Heart right ventricle (tissue), 16 donors: ENCODE measurements around the gene CRYBA4. TPM values are rescaled to one million over a fixed set of nuclear protein-coding genes. Genes with fewer than 3 reads are reported as not detected.

Experiments used
- ATAC-seq, 8 donors: fragments of 200-7000 bp; cut with Tn5 transposase; one replicate each; pipeline ENCODE4 v1.9.1; 2020; ENCODE audit warnings: mild to moderate bottlenecking in 8 of 8, moderate library complexity in 8 of 8, moderate number of reproducible peaks in 1 of 8
- DNase-seq, 2 donors: peaks; one replicate each; pipeline ENCODE4 v3.0.0-alpha.2; 2020
- H3K27ac ChIP-seq, 10 donors: fragments of 200-600 bp; sonication (generic) in 2 of 10; one replicate each; pipeline versions ENCODE4 v1.5.0 to v1.8.0; 2020 to 2022; ENCODE audit warnings: mild to moderate bottlenecking in 3 of 10
- H3K27me3 ChIP-seq, 7 donors: fragments of 200-600 bp; one replicate each; pipeline ENCODE4 v1.8.0; 2021 to 2022; ENCODE audit warnings: mild to moderate bottlenecking in 2 of 7
- H3K36me3 ChIP-seq, 9 donors: fragments of 200-600 bp; sonication (generic) in 1 of 9; one replicate each; pipeline versions ENCODE4 v1.5.0 to v1.8.0; 2020 to 2022; ENCODE audit warnings: mild to moderate bottlenecking in 2 of 9
- H3K4me1 ChIP-seq, 9 donors: fragments of 200-600 bp; sonication (generic) in 1 of 9; one replicate each; pipeline versions ENCODE4 v1.5.0 to v1.8.0; 2020 to 2022; ENCODE audit warnings: mild to moderate bottlenecking in 4 of 9
- H3K4me3 ChIP-seq, 10 donors: fragments of 200-600 bp; sonication (generic) in 2 of 10; one replicate each; pipeline versions ENCODE4 v1.5.0 to v1.8.0; 2020 to 2022; ENCODE audit warnings: mild to moderate bottlenecking in 7 of 10, moderate library complexity in 2 of 10
- H3K9me3 ChIP-seq, 11 donors: fragments of 200-600 bp in 10 of 11; sonication (generic) in 2 of 11; one replicate each; pipeline versions ENCODE4 v1.5.0 to v1.8.0; 2013 to 2022; ENCODE audit warnings: mild to moderate bottlenecking in 2 of 11, control low read depth in 1 of 11, moderate library complexity in 1 of 11
- WGBS, 2 donors: extraction: QIAGEN DNeasy Blood & Tissue Kit; methylation state at CpG; one replicate each; pipeline ENCODE4 v1.1.7; 2013; ENCODE audit warnings: inconsistent platforms in 1 of 2; 5-methylcytosine and 5-hydroxymethylcytosine counted together
- intact Hi-C, 10 donors: fragments of 100-400 bp; cut with DNase I; formaldehyde crosslinking; loops; one replicate each; pipeline versions ENCODE4 v1.11.1 to v1.14.2; 2022
- polyA plus RNA-seq, 2 donors: library from polyadenylated mRNA; stranded (reverse); fragments of 200-250 nt; gene quantifications; one replicate each; pipeline ENCODE4 v1.2.3, GENCODE V29; 2013
- total RNA-seq, 10 donors: library from RNA; stranded (reverse); fragmentation: NEBNext Ultra II Directional in 3 of 10; extraction: Animal tissue kit (Norgen Biotek cat#: 25700) in 3 of 10; gene quantifications; one replicate each; pipeline versions ENCODE4 v1.2.1 to v1.2.4, GENCODE V29; 2021 to 2023
- TF ChIP-seq, protein P1 (sequence below), 9 donors: fragments of 200-600 bp; sonication (generic) in 2 of 9; IDR thresholded peaks; one replicate each; pipeline versions ENCODE4 v1.5.0 to v1.8.0; 2021 to 2022; ENCODE audit warnings: antibody characterized with exemption in 9 of 9, mild to moderate bottlenecking in 5 of 9, moderate library complexity in 1 of 9
- donor health status: Arrhythmogenic right ventricular cardiomyopathy.
- donor health status: ischemic (EF 13 %, LVEDD 7.1; RV severe dilation, severe dysfunction).
- donor health status: healthy with polysubstance abuse.
- donor health status: DM: no; HTN: yes; CAD: no.
- donor health status: DM: no; HTN: no; CAD: no.
- donor health status: ischemic (EF 25% LVEDD 6.9; RV normal size, moderate dysfunction).
- donor health status: ischemic (EF 25% LVEDD 5.7; RV mildly dilated, moderate dysfunction).
- donor health status: healthy.
- donor health status: DM: yes; HTN: yes; CAD: no.
- donor health status: Ischemic cardiomyopathy.
- donor health status: ischemic (EF 35%, LVEDD 5.7; RV mildly dilated, moderate dysfunction).
- donor health status: nonischemic (EF 11% LVEDD 7.7; RV severe dilation, severe dysfunction).
- donor health status: DM: yes; HTN: yes; CAD: no.
- donor health status: PGD.
- donor health status: ischemic (EF 29% LVEDD 5.4; RV normal size, mild dysfunction).
- donor health status: nonischemic (EF 23%, LVEDD 6.1; RV moderate dilation, normal function).

The CRYBA4 gene
- total and polyA plus RNA-seq, 12 donors, result 0.42 TPM; not detected in 11

GRCh38 chr22:26615830-26616435 is 5.8 kb upstream of the CRYBA4 start:
- intact Hi-C loops, result no loop called here
- Histone ChIP-seq H3K9me3 (no peaks in the 10 kb centered on the region), H3K27ac (no peak overlapping the region), H3K4me3 (no peak overlapping the region), H3K4me1 (peaks cover 0 to 42% (median 10%) of the 10 kb centered on the region in 9 donors), H3K27me3 (peaks cover 0 to 37% (median 12%) of the 10 kb centered on the region in 7 donors), H3K36me3 (no peaks in the 10 kb centered on the region)
- no peak for ATAC-seq
- 64 to 69% methylated on average over 11 of the region's 11 CpGs for WGBS, 2 donors
- DNase-seq, result no peak
- TF ChIP-seq, protein P1, sequence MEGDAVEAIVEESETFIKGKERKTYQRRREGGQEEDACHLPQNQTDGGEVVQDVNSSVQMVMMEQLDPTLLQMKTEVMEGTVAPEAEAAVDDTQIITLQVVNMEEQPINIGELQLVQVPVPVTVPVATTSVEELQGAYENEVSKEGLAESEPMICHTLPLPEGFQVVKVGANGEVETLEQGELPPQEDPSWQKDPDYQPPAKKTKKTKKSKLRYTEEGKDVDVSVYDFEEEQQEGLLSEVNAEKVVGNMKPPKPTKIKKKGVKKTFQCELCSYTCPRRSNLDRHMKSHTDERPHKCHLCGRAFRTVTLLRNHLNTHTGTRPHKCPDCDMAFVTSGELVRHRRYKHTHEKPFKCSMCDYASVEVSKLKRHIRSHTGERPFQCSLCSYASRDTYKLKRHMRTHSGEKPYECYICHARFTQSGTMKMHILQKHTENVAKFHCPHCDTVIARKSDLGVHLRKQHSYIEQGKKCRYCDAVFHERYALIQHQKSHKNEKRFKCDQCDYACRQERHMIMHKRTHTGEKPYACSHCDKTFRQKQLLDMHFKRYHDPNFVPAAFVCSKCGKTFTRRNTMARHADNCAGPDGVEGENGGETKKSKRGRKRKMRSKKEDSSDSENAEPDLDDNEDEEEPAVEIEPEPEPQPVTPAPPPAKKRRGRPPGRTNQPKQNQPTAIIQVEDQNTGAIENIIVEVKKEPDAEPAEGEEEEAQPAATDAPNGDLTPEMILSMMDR (IDR thresholded peaks at IDR 0.05), result no peak

DNA sequence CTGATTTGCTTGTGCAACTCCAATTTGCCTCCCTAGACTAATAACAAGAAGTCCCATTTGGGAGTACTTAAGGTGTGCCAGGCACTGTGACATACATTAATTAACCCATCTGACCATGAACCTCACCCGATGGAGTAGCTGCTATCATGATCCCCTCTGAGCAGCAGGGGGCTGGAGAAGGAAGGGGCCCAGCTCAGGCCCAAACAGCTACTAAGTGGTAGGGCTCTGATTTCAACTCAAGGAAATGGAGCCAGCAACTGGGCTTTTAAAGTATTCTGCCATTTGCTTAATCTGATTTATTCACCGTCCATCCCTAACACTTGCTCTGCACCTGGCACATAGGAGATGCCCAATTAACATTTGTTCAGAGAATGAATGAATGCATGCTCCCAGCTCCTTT is 5.1 kb upstream of the CRYBA4 start:
- peaks cover 0 to 42% (median 10%) of the 10 kb centered on the region in 9 donors for H3K4me1 ChIP-seq
- DNase-seq, result no peak
- TF ChIP-seq, protein P1 (IDR thresholded peaks at IDR 0.05), result no peak
- peaks cover 0 to 37% (median 12%) of the 10 kb centered on the region in 7 donors for H3K27me3 ChIP-seq
- no peak overlapping the region for H3K4me3 ChIP-seq
- intact Hi-C loops, result no loop called here
- H3K9me3 ChIP-seq, result no peaks in the 10 kb centered on the region
- H3K36me3 ChIP-seq, result no peaks in the 10 kb centered on the region
- 64 to 65% methylated on average over 2 of the region's 2 CpGs for WGBS, 2 donors
- ATAC-seq, result no peak
- H3K27ac ChIP-seq, result no peak overlapping the region

GRCh38 chr22:26617271-26618199 is 4.2 kb upstream of the CRYBA4 start, which contains the start of gene CRYBB1:
Gene CRYBB1, minus strand, starts transcription at chr22:26618027. Its CDS starts 1,708 bp downstream, at chr22:26616319.
- DNase-seq, result peak; percentile 12 to 26

DNA sequence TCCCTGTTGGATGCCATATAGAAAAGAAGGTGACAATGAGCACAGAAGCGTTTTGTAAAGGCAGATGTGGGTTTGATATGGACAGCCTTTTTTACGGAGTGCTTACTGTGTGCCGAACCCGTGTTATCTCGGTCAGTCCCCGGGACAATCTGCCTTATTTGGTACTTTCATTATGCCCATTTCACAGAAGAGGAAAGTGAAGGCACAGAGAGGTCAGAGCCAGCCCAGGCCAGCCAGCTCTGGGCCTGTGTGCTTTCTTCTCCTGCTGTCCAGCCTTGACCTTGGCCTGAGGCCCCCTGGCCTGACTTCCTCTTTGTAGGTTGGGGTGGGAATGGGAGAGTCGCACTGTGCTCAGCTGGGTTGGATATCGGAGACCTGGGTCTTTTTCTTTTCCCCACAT is 3.3 kb upstream of the CRYBA4 start:
- ATAC-seq (no peak), DNase-seq (no peak)
- intact Hi-C loops, result no loop called here
- 87 to 93% methylated on average over 8 of the region's 8 CpGs for WGBS, 2 donors
- H3K36me3 ChIP-seq, result no peaks in the 10 kb centered on the region
- H3K4me3 ChIP-seq, result no peak overlapping the region
- H3K9me3 ChIP-seq, result no peaks in the 10 kb centered on the region
- peak overlapping the region in 1 of 10 donors; percentile 70 for H3K27ac ChIP-seq
- peaks cover 0 to 30% (median 12%) of the 10 kb centered on the region in 7 donors for H3K27me3 ChIP-seq
- H3K4me1 ChIP-seq, result peaks cover 0 to 42% (median 10%) of the 10 kb centered on the region in 9 donors
- TF ChIP-seq, protein P1 (IDR thresholded peaks at IDR 0.05), result no peak

More at GRCh38 chr22:26617271-26618199, 4.2 kb upstream of the CRYBA4 start, which contains the start of gene CRYBB1:
- H3K9me3 ChIP-seq, result no peaks in the 10 kb centered on the region
- intact Hi-C loops, result no loop called here
- ATAC-seq, result peak; percentile 36 to 66 (median 60)
- 70% methylated on average over 7 of the region's 7 CpGs for WGBS, 2 donors
- peaks cover 0 to 37% (median 12%) of the 10 kb centered on the region in 7 donors for H3K27me3 ChIP-seq
- peaks cover 0 to 42% (median 10%) of the 10 kb centered on the region in 9 donors for H3K4me1 ChIP-seq
- no peak within 1 kb of the TSS for H3K4me3 ChIP-seq
- H3K36me3 ChIP-seq, result no peaks in the 10 kb centered on the region
- TF ChIP-seq, protein P1 (IDR thresholded peaks at IDR 0.05), result no peak
- peak within 1 kb of the TSS in 2 of 10 donors; percentile 1 to 70 for H3K27ac ChIP-seq
